ENCODE measurements around the gene SHMT2. TPM values are rescaled to one million over a fixed set of nuclear protein-coding genes. Genes with fewer than 3 reads are reported as not detected.

Gene SHMT2
- polyA plus RNA-seq, 4 donors, result 69.7 to 86.9 (median 71.7) TPM

Other genes with a start within 250 kb of the SHMT2 start
- 10 to 100 TPM; 11.7 to 13.8 (median 13.7) TPM for gene ZBTB39, start 223.2 kb upstream of the SHMT2 start, polyA plus RNA-seq (ENCODE audit: insufficient read length in 4 of 4)
- 1 to 10 TPM in 3 of 4 donors, under 1 TPM in 1; 0.39 to 5.3 (median 3.0) TPM for gene TAC3, start 213.2 kb upstream of the SHMT2 start, polyA plus RNA-seq (ENCODE audit: insufficient read length in 4 of 4)
- gene MYO1A, start 179.6 kb upstream of the SHMT2 start, polyA plus RNA-seq (ENCODE audit: insufficient read length in 4 of 4), result under 1 TPM; 0.08 to 0.39 (median 0.15) TPM
- 10 to 100 TPM; 21.3 to 25.9 (median 25.3) TPM for gene NEMP1, start 150.9 kb upstream of the SHMT2 start, polyA plus RNA-seq (ENCODE audit: insufficient read length in 4 of 4)
- 10 to 100 TPM; 42.8 to 51.3 (median 45.9) TPM for gene NAB2, start 140.6 kb upstream of the SHMT2 start, polyA plus RNA-seq (ENCODE audit: insufficient read length in 4 of 4)
- 100 to 1,000 TPM in 1 of 4 donors, 10 to 100 TPM in 3; 88.9 to 114 (median 98.0) TPM for gene STAT6, start 118.3 kb upstream of the SHMT2 start, polyA plus RNA-seq (ENCODE audit: insufficient read length in 4 of 4)
- 100 to 1,000 TPM in 1 of 4 donors, 10 to 100 TPM in 3; 63.0 to 102 (median 70.6) TPM for gene LRP1, start 101.2 kb upstream of the SHMT2 start, polyA plus RNA-seq (ENCODE audit: insufficient read length in 4 of 4)
- gene LRP1-AS, start 82.1 kb upstream of the SHMT2 start, polyA plus RNA-seq (ENCODE audit: insufficient read length in 4 of 4), result under 1 TPM in 1 of 4 donors, not detected in 3; 0.18 TPM
- gene NXPH4, start 12.9 kb upstream of the SHMT2 start, polyA plus RNA-seq (ENCODE audit: insufficient read length in 4 of 4), result 1 to 10 TPM; 2.4 to 4.4 (median 3.1) TPM
- 1 to 10 TPM; 3.4 to 4.5 (median 3.7) TPM for gene STAC3, start 21.5 kb downstream of the SHMT2 start, polyA plus RNA-seq (ENCODE audit: insufficient read length in 4 of 4)
- 10 to 100 TPM; 59.0 to 88.3 (median 69.8) TPM for gene R3HDM2, start 201.3 kb downstream of the SHMT2 start, polyA plus RNA-seq (ENCODE audit: insufficient read length in 4 of 4)
- gene INHBC, start 205.1 kb downstream of the SHMT2 start, polyA plus RNA-seq (ENCODE audit: insufficient read length in 4 of 4), result under 1 TPM; 0.15 to 0.30 (median 0.26) TPM
- under 1 TPM; 0.42 to 0.51 (median 0.50) TPM for gene INHBE, start 225.6 kb downstream of the SHMT2 start, polyA plus RNA-seq (ENCODE audit: insufficient read length in 4 of 4)
- 10 to 100 TPM; 17.2 to 22.4 (median 19.4) TPM for gene GLI1, start 230.1 kb downstream of the SHMT2 start, polyA plus RNA-seq (ENCODE audit: insufficient read length in 4 of 4)